NCI-H774 (cell line): ENCODE measurements around the gene TINCR.
"Not testable (repeated sequence)": the region's sequence is repeated elsewhere in the genome, so short reads cannot be mapped to it uniquely, and the experiment has no call there.

ENCODE experiments used
- DNase-seq: peaks from one replicate; lab custom pipeline; 2025; lab: John Stamatoyannopoulos, UW

Gene TINCR

DNA sequence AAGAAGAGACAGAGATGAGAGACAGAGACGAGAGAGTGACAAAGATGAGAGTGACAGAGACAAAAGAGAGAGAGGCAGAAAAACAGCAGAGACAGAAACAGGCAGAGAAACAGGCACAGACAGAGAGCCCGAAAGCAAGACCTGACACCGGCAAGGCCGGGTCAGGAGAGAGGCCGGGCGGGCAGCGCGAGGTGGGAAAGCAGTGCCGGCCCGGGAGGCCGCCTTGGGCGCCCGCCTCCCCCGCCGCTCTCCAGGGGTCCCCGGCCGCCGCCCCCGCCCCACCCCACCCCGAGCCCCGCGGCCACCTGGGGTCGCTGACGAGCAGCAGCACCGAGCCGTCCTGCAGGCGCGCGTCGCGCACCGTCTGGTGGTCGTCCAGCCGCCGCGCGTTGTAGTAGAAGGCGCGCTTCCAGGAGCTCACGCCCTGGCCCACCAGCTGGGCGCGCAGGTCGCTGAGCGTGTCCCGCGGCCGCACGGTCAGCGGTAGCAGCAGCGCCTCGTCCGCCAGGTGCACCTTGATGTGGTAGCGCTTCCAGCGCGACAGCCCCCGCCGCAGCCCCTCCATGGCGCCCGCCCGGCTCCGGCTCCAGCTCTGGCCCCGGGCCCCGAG lies at the start of gene TINCR:
TSS of gene TINCR (minus strand) at position 594 of the 610 bp plus-strand sequence.
- no peak for DNase-seq

DNA sequence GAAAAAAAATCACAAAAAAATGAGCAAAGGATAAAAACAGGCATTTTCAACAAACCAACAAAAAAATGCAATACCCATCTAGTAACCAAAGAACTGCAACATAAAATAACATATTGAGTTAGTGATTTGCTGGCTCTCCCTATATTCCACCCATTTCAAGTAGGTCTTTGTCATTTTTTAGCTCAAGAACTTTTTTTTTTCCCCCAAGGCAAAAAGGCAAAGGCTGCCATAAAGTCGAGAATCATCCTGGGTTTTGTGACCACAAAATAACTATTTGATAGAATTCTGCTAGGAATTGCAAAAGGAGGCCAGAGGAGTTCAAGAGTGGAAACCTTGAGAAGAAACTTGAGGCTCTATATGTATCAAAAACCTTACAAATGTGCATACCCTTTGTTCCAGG lies 49.3 kb upstream of the TINCR start:
- no peak for DNase-seq

DNA sequence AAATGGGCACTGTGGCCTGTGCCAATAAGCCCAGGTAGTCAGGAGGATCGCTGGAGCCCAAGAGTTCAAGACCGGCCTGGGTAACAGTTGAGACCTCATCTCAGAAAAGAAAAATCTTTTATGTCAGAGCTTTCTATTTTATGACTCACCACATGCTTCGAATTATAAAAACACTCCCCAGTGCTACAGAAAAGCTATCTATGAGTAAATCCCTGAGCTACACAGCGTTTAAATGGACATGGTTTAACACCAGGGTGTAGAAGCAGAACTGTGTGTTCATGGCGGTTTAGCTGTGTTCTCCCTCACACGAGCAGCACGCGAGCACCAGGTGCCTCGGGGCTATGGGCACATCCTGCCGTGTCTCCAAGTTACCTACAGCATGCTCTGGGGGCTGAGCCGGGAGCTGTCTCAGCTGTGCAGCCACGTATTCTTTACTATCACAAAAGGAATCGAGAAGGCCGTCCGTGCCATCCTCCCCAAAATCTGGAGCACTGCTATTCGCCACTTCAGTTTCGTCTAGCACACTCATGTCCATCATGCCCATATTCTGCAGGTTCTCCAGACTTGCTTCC lies 48.1 kb upstream of the TINCR start:
- no peak for DNase-seq

DNA sequence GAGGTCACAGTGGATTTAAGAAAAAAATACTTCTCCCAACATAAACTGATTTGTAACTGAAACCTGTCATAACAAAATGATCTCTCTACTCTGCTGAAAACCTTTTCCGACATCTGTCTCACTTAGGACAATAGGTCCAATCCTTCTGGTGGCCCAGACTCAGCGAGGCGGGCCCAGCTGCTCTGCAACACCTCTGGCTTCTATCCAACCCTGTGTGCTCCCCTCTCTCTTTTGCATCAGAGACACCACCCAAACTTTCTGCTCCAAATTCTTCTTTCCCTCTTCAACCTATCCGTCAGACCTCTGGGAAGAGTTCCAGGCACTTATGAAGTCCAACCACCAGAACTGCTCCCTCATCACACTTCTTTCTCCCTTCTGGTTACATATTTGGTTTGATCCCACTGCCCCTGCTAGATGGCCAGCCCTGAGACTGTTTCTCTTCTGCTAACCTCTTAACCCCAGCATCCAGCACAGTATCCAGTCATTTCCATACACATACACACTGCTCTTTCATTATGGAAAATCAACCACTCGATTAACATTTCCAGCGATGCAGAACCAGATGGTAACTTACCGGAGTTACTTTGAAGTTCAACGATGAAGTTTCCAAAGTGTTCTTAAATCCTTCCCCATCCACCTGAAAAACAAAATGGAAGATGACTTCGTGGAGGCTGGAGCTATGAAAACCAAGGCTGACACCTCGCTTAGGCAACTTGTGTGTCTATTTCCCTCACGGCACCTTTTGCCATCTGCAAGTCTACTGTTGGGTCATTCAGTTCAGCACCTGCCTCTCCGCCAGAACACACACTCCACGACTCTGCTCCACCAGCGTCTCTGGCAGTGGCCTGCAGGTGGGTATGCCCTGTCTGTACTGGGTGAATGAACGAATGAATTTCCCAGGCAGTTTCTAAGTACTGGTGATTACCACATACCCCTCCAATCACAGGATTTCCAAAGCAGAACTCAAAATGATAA lies 45.4 kb upstream of the TINCR start:
- DNase-seq: no peak

DNA sequence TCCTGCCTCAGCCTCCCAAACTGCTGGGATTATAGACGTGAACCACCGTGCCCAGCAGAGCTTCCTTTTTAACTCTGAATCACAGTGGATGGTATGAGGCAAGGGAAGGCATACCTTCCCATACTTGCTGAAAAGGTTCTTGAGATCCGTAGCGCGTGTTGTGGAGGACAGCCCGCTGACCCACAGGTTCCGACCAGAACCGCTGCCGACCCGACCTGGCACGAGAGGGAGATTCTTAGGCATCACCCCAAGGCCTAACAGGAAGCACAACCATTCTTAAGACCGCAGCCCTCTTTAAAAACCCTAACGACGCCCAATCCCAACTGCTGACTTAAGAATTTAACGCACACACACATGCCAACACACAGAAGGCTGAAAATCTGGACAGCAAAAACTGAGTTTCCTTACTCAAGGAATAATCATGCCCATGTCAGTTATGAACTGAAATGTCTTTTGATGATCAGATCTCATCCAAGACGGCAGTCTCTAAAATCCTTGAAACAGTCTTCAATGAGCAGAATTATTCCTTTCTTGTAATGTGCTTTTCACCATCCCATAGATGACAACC lies 42.2 kb upstream of the TINCR start:
- no peak for DNase-seq

DNA sequence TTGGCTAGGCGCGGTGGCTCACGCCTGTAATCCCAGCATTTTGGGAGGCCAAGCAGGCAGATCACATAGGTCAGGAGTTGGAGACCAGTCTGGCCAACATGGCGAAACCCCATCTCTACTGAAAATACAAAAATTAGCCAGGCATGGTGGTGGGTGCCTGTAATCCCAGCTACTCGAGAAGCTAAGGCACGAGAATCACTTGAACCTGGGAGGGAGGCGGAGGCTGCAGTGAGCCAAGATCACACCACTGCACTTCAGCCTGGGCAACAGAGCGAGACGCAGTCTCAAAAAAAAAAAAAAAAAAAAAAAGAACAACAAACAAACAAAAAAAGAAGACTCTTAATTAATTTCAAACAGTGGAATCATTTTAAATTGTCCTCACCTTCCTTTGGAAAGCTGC lies 41.0 kb upstream of the TINCR start:
- not testable (repeated sequence) for DNase-seq

DNA sequence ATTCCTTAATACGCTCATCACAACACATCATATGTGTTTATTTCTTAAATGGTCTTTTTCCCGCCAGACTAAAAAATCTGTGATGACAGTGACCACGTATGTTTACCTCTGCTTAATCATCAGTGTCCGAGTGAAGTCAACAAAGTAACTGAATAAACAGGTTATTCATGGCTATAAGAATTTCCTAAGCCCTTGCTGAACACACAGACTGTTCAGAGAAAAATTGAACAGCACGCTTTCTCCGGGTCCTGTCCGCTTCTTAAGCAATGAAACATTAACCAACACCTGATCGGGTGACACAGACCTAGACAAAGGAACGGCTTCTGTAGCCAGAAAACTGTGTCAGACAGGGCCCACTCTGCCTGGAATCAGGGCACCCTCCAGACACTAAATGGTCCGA lies 40.5 kb upstream of the TINCR start:
- DNase-seq: no peak

DNA sequence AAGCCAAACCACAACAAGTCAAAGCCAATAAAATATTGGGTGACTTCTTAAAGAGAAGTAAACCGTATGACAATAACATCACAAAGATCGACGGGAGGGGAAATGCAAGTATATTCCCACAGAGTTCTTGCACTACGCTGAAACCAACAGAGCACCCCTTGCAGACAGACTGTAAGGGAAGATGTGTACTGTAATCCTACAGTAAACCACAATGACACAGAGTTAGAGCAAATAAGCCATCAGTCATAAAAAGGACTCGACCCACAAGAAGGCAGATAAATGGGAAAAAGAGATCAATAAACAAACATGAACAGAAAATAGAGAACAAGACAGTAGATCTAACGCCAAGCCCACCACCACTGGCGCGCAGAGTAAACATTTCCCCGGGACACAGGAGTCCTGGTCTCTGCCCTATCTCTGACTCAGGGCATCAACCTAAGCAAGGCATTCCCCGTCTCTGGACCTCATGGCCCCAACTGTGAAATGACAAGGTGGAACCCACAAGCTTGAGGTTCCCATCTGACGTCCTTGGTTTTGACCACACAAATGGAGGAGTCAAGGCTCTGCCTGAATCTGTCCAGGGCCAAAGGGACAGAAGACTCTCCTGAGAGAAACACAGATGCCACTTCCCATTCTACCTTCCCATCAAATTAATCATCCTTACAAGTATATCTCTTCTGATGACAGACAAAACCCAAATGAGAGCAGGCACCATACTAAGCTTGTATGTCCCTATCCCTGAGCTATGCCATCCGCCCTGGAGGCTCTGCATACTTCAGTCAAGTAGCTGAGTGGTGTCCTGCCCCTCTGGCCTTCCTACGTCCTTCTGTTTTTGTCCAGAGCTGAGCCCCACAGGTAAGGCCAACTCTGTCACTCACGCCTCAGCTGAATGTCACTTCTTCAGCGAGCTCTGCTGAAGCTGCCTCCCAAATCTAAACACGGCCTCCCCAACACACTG lies 39.8 kb upstream of the TINCR start:
- DNase-seq: no peak

DNA sequence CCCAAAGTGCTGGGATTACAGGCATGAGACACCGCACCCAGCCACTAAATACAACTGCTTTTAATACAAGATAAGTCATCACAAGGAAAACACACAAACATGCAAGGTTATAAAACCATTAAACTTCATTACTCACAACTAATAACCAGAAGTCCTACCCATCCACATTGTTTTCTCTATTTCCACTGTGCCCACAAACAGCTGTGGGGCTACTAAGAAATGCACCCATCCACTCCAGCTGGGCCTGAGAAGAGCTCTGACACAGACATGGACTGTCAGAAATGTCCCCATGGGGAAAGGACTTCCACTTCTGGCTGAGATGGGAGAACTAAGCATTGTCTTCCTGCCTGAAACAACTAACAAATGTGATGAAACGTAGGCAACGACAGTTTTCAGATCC lies 37.6 kb upstream of the TINCR start:
- DNase-seq: no peak

DNA sequence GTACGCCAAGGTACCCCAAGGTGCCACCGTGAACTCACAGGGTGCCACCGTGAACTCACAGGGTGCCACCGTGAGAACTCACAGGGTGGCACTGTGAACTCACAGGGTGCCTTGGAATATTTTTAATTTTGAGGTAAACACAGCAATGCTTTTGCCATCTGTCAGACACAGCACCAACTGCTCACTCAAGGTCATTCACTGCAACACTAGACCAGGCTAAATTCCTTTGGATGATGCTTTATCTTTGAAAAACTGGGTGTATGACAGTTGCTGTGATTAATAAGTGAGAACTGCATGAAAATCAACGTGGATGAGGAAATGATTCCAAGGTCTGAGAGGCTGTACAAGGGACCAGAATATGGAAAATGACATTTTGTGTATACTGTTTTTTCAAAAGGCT lies 35.9 kb upstream of the TINCR start:
- DNase-seq: no peak

DNA sequence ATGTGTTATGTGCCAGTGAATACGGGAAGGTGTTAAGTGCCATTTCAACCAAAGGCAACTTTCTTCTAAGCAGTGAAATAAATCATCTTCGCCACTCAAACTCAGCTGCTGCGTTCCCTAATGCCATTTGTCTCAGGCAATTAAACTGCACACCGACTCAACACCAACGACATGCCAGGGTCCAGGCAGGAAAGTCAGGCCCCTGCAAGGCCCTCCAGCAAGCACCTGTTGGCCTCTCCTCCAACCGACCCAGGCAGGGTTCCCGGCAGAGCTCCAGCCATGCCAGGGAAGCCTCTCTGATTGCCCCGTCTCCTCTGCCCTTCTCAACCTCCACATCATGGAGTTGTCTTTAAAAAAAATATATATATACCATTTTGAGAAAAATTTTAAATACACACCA lies 33.0 kb upstream of the TINCR start:
- DNase-seq: no peak

DNA sequence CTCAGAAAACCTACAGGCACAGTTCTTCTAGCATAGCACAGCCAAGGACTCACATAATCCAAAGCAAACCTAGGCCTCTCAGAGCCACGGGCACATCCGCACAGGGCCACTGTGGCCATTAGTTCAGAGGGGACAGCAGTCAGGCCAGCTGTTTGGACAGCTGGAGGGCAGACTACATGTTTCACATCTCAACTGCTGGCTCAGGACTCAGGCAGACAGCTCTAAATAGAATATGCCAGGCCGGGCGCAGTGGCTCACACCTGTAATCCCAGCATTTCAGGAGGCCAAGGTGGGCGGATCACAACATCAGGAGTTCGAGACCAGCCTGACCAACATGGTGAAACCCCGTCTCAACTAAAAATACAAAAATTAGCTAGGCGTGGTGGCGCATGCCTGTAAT lies 28.0 kb upstream of the TINCR start:
- DNase-seq: no peak

DNA sequence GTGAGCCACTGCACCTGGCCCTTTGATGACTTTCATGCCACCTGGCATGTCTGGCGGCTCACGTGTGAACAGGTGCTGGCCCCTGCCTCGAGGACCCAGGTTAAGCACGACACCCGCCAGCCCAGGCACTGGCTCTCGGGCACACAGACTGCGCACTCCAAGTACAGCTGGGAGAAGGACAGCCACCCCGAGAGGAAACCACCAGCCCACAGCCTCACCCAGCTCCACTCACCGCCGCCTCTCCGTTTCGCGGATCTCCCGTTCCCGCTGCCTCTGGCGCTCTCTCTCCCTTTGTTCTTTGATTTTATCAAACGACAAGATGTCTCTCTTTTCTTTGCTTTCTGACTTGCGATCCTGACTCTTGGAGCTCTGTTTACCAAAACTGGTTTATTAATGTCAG lies 27.4 kb upstream of the TINCR start:
- peak; percentile 24 for DNase-seq

DNA sequence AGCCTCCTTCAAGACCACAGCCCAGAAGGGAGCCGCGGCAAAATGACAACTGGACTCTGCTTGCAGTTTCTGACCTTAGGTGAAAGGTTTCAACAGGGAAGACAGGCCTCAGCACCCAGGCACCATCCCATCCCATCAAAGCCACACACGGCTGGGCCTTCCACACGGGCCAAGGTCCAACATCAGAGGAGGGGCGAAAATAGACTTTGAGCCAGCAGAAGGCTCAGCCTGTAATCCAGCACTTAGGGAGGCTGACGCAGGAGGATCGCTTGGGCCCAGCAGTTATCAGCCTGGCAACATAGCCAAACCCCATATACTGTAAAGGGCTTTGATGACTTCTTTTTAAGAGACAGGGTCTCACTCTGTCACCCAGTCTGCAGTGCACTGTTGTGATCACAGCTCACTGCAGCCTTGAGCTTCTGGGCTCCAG lies 26.8 kb upstream of the TINCR start:
- DNase-seq: no peak

DNA sequence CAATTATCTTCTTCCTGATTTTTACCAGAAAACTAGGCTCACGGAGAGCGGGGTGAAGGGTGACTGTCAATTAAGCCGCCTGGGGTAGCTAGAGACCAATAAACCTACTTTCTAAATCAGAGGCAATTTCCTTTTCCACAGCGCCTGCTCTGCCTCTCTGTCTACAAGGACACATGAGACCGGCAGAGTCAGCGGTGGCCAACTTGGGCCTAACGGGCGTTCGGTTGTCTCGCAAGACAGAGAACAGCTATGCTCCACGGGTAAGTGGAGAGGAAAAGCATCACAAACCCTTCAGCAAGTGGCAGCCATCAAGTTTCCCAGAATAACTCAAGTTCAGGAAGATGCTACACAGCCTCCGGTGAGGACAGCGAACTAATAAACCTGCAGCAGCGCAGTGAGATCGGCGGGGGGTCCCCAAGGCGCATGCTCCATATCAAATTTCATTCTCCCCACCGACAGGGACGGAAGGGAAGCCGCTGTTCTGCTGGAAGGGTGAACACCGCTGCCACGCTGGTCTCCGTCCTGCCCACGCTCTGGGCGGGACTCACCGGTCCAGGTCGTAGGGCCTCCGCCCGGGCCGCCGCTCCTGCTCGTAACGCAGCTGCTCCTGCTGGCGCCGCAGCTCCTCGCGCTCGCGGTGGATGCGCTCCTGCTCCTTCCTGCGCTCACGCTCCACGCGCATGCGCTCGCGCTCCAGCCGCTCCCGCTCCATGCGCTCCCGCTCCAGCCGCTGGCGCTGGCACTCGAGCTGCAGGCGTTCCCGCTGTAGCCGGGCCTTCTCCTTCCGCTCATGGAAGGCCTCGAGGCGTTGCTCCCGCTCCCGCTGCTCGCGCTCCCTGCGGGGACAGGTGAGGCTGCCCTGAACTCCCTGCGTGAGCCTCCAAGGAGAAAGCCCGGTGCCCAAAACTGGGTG lies 25.8 kb upstream of the TINCR start:
- no peak for DNase-seq

DNA sequence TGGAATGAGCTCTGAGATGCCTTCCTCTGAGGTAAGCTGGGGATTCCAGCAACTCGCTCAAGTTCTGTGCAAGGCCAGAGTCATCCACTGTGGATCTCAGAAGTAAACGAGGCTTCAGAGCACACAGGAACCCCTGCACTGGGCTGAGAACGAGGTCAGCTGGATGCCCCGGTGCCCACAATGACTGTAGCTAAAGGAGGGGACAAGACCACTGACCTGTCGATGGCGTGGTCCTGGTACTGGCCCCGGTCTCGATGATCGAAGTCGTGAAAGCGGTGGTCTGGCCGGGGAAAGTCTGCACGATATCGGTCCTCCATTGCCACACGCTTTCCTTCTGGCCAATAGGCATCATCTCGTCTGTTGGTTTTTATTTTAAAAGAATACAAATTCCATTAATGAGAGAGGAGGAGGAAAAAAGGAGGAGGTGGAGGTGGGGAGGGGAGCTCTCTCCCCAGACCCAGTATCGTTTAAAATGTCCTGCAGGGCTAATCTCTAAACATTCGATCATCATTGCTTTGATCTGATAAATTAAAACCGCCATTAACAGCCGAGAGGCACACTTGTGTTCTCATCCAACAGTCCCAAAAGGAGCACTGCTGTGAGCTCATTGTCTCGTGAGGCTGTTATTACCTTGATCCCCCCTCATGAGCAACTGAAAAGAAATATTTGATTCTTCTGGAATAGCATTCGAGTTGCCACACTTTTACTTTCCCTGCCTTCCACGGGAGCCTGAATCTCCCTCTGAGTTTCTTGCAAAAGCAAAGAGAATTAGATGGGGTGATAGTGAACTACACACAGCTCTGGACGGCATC lies 25.0 kb upstream of the TINCR start:
- no peak for DNase-seq

DNA sequence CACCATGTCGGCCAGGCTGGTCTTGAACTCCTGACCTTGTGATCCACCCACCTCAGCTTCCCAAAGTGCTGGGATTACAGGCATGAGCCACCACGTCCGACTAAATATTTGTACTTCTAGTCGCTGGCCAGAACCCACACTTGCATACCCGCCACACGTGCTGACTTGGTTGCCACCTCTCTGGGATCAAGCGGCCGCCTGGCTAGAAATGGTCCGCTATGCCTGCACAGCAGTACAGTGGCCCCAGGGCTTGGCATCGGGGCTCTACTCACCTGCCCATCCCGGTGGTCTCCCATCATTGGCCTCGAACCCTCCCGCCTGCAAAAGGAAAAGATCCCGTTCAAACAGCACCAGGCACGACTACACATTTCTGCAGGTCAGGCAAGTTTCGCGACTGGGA lies 23.7 kb upstream of the TINCR start:
- DNase-seq: no peak

DNA sequence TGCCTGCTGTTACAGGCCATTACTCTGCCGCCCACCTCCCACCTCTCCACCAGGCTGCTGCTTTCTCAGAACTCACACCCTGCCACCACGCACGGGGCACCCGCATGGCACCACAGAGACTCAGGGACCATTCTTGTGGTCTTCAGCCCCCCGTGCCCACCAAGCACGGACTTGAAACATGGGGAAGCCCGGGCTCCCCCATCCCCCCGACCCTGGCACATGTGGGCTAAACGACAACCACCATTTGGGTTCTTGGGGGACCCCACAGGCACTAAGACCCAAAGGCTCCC lies 23.1 kb upstream of the TINCR start:
- no peak for DNase-seq

DNA sequence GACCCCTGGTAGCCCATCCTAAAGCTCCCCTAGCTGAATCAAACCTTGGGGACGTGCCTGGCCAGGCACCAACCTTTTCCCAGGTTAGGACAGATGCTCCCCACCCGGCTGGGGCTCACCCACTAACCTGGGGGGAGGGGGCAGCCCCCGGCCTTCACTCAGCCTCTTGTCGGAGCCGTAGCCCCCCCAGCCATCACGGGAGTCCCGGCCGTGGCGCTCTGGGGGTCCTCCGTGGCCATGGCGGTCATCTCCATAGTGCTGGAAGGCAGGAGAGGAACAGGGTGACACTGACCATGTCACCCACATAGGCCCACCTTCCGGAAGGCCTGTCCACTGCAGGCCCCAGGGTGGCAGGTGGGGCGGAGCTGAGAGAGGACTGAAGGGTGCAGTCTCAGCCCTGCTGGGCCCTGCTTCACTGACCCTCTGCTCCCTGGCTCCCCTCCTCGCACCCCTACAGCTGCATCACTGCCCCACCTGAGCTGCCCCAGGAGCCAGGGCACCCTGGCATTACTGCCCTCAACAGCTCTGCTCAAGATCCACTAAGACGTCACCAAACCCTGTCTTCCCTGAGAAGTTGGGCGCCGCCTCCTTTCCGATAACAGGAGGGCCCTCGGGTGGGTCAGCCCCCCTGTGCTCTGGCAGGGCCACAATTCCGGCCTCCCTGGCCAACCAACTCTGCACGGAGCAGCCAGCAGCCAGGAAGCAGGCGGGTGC lies 22.6 kb upstream of the TINCR start:
- DNase-seq: no peak
